Cardiac septum (tissue), 1 donor: ENCODE results near the gene MAS1. TPM values are rescaled to one million over a fixed set of nuclear protein-coding genes. Genes with fewer than 3 reads are reported as not detected.
"Not testable (repeated sequence)": the region's sequence is repeated elsewhere in the genome, so short reads cannot be mapped to it uniquely, and the experiment has no call there.

ENCODE experiments used
- DNase-seq: peaks from one replicate; pipeline ENCODE4 v3.0.0-alpha.2; 2020; ENCODE audit warnings: low spot score
- intact Hi-C: fragments of 100-400 bp; cut with DNase I; formaldehyde crosslinking; loops from one replicate; pipeline ENCODE4 v1.14.0; 2022
- long read RNA-seq: library from polyadenylated mRNA; unstranded; transcript quantifications from one replicate; pipeline ENCODE4 v2.0.0, GENCODE V29; 2021
- total RNA-seq: library from RNA; stranded (reverse); fragmentation: NEBNext Ultra II Directional; extraction: Animal tissue kit (Norgen Biotek cat#: 25700); gene quantifications from one replicate; pipeline ENCODE4 v1.2.1, GENCODE V29; 2021
- donor health status: DM: no; HTN: no; CAD: no.

The MAS1 gene
- total RNA-seq, result 0.03 TPM
- long read RNA-seq, result 0 reads

DNA sequence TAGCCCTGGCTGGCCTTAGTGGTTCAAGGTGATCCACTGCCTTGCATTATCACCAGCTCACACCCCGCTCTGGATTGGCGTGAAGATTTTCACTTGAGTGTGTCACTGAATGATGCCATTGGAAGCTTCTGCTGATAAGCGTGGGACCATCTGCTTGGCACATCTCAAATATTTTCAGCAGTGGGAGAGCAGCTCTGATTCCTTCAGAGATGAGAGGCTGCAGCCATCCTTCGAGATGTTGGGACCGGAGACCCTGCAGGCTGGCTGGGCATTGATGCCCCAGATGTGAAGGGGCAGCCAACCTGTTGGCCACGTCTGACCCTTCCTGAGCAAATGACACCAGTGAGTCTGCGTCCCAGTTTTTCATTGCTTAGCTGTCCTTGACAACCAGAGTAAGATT, at the start of gene MAS1:
MAS1 (plus strand) TSS at position 197 of the 400 bp plus-strand sequence. CDS start 15,968 bp downstream, outside the sequence.
- intact Hi-C loops, result no loop called here
- DNase-seq, result no peak

DNA sequence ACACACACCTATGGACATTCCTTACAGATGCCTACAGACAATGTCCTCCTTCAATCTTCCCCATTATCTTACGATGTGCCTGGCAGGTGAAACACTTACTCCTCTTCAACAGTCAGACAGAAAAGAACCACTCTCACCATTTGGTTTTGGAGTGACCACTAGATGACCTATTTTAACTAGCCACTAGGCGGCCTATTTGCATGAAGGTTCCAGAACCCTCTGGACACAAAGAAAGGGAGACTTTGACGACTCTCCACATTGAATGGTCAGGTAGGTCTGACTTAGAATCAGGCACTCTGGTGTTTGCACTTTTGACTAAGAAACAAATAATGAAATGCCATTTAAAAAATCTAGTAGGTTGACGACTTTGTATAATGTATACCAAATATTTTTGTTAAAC, 48.8 kb upstream of the MAS1 start:
- no peak for DNase-seq
- intact Hi-C loops, result no loop called here

DNA sequence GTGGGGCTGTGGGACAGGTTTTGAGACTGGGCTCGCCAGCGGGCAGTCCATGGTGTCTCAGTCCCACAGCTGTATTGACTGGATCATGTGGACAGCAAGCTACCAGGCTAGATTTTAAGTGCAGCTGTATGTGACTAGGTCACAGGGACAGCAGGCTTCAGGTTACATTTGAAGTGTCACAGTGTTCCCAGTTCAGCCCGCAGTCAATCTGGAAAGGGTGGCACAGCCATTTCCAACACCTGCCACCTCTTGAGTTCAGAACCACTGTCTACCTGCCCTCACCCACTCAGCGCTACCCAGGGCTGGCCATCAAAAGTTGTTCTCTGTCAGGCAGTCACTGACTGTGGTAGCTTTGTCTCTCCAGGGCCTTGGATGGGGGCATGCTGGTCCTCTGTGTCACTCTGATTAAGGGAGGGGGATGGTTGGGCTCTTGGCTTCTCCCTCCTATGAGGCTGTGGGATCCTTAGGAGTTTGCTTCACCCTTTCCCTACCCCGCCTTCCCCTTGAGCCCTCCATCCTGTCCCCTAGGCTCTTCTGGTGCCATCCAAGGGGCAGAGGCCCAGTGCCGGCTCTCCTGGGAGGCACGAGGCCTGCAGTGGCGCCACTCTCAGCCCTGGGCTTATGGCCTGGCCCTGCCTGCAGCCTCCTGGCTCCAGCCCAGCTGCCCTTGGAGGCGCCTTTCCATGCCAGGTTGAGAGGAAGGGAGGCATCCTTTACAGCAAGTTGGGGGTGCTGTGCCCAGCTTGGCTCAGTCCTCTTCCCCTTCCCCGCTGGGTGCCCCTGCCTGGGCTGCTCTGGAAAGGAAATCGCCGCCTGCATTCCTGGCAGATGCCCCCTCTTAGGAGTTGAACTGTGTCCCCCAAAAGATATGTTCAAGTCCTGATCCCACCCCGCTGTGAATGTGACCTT, 45.8 kb upstream of the MAS1 start:
- intact Hi-C loops, result no loop called here
- DNase-seq, result no peak

DNA sequence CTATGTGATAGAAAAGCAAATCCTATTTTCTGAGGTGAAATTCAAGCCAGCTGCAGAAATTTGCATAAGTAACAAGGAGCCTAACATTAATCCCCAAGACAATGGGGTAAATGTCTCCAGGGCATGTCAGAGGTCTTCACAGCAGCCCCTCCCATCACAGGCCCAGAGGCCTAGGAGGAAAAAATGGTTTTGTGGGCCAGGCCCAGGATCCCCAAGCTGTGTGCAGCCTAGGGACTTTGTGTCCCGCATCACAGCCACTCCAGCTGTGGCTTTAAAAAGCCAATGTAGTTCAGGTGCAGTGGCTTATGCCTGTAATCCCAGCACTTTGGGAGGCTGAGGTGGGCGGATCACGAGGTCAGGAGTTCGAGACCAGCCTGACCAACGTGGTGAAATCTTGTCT, 42.2 kb upstream of the MAS1 start:
- intact Hi-C loops, result not testable (repeated sequence)

DNA sequence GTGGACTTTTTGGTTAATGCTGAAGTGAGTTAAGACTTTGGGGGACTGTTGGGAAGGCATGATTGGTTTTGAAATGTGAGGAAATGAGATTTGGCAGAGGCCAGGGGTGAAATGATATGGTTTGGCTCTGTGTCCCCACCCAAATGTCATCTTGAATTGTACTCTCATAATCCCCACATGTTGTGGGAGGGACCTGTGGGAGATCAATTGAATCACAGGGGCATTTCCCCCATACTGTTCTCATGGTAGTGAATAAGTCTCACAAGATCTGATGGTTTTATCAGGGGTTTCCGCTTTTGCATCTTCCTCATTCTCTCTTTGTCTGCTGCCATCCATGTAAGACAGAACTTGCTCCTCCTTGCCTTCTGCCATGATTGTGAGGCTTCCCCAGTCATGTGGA, 40.9 kb upstream of the MAS1 start:
- intact Hi-C loops, DNase-seq: not testable (repeated sequence)

More for the DNA sequence above, 42.2 kb upstream of the MAS1 start:
- DNase-seq, result not testable (repeated sequence)

DNA sequence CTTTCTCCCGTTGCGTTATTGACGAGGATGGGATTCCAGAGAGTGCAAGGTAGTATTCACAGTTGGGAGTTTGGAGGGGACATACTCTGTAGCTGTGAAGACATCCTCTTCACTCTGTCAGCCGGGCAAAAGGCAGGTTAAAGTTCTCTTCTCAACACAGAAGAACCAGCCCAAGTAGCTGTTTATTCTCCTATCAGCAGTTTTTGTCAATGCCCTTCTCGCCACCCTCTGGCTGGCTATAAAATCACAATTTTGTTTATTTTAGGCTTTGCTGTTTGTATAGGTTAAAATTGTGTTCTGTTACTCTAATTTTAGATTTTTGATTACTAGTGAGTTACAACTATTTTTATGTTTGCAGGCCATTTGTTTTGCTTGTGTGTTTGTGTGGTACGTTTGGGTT, 37.9 kb upstream of the MAS1 start:
- intact Hi-C loops, result no loop called here
- DNase-seq, result no peak

DNA sequence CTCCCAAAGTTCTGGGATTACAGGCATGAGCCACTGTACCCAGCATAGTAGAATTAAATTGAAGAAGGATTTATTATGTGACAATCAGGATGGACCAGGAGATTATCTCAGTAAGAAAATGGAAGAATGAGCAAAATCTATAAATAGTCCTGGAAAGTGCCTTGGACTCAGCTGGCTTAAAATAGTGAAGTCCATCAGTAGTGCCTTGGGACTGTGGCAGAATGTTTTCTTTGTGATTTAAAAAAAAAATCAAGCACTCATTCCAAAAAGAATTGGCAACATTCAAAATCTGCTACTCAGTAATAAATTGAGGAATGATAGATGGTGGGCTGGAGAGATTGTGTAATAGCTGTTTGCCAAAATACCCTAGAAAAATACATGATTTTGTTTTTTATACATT, 37.0 kb upstream of the MAS1 start:
- intact Hi-C loops, result no loop called here
- DNase-seq, result no peak

DNA sequence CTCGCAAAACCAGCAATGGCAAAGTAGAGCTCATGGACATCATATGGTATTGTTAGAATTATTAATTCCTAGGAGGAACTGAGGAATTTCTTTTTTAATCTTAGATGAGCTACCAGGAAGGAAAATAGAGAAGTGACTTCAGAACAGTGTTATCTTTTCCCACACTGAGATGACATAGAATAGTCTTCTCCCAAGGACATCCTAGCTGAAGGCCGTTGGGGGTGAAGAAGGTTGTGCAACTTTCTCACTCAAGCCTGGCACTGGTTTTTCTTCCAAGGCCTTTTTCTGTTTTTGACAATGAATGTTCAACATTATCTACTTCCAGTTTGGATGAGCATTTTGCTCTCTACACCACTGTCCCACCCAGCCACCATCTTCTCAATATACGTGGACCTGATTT, 35.8 kb upstream of the MAS1 start:
- intact Hi-C loops, result no loop called here
- no peak for DNase-seq

DNA sequence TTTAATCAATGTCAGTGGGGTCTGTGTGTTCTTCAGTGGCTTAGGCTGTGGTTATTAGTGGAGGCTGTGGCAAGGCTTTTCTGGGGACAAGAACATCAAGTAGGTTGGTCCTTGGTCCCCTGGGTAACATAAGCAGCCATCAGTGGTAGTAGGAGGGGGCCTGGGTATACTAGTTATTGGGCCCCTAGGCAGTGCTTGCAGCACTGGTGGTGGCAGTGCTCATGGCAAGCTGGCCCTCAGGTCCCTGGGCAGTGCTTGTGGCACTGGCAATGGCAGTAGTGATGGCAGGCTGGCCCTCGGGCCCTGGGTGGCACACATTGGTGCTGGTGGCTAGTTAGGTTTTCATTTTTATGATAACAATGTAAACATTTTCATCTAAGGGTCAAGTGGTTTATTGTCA, 32.5 kb upstream of the MAS1 start:
- no peak for DNase-seq
- intact Hi-C loops, result no loop called here

DNA sequence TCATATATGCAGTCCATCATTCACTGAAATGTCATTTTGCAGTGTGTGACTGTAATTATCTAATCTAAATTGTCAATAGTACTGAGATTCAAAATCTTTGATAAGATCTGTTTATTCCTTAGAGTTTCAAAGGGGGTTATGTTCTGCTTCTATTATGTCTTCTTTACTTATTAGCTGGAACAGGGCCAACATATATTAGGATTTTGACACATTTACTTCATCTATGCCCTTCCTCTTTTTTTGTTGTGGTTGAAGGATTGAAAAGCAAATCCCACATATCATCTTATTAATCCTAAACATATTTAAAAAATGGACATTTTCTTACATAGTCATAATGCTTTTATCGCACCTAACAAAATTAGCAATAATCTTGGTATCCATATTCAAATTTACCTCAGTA, 30.3 kb upstream of the MAS1 start:
- no peak for DNase-seq
- intact Hi-C loops, result loop anchor here (5.0 to 10.0 kb wide), 4 partner anchors 182 to 674 kb away; no protein-coding TSS in a partner anchor

DNA sequence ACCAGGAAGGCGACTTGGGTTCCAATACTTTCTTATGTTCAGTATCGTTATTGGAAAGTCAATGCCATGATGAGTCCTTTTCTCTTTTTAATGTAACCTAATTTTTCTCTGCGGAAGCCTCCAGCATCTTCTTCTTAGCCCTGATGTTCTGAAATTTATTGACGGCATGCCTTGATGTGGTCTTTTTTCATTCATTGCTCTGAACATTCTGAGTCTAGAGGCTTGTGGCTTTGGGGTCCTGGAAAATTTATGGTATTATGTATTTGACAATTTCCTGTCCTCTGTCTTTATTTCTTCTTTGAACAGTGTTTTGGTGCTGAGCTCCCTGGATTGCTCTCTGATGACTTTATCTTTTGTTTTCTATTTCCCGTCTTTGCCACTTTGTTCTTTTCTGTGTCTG, 28.7 kb upstream of the MAS1 start:
- intact Hi-C loops, result loop anchor here (2.0 to 10.0 kb wide), 5 partner anchors 79 to 673 kb away; no protein-coding TSS in a partner anchor
- no peak for DNase-seq

DNA sequence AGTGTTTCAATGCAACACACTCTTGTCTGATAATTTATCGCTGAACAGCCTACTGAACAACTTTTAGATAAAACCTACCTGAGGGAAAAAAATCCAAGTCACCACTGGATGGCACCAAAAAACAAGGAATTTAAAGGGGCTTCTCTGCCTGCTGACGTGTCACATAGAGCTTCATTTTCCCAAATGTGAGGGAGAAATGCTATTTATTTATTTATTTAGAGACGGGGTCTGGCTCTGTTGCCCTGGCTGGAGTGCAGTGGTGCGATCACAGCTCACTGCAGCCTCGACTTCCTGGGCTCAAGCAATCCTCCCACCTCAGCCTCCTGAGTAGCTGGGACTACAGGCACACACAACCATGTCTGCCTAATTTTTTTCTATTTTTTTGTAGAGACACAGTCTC, 27.4 kb upstream of the MAS1 start:
- not testable (repeated sequence) for DNase-seq
- intact Hi-C loops, result loop anchor here (2.0 to 10.0 kb wide), 5 partner anchors 77 to 671 kb away; no protein-coding TSS in a partner anchor

DNA sequence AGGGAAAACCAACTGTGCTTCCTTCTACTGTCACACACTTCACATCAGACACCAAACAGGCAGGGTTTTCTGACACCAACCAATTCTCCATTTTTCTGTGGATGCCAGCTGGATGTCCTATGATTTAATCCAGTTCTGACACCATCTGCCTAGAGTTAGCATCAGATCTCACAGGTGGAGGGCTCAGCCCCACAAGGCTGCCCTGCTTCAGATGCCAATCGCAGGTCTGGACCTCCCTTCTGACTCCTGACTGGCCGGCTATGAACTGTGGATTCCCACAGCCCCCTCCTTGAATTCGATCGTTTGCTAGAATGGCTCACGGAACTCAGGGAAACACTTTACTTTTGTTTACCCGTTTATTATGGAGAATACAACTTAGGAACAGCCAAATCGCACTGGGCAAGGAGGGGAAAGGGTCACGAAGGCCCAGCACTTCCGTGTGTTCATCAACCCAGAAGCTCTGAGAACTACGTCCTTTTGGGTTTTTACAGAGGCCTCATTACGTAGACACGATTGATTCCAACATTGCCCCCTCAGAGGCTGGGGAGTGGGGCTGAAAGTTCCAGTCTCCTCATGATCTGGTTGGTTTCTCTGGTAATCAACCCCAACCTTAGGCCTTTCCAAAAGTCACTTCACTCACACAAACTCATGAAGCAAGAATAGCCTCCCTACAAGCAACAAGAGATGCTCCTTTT, 25.4 kb upstream of the MAS1 start:
- no peak for DNase-seq
- intact Hi-C loops, result loop anchor here (10.0 kb wide), 1 partner anchor 669 kb away; no protein-coding TSS in a partner anchor

DNA sequence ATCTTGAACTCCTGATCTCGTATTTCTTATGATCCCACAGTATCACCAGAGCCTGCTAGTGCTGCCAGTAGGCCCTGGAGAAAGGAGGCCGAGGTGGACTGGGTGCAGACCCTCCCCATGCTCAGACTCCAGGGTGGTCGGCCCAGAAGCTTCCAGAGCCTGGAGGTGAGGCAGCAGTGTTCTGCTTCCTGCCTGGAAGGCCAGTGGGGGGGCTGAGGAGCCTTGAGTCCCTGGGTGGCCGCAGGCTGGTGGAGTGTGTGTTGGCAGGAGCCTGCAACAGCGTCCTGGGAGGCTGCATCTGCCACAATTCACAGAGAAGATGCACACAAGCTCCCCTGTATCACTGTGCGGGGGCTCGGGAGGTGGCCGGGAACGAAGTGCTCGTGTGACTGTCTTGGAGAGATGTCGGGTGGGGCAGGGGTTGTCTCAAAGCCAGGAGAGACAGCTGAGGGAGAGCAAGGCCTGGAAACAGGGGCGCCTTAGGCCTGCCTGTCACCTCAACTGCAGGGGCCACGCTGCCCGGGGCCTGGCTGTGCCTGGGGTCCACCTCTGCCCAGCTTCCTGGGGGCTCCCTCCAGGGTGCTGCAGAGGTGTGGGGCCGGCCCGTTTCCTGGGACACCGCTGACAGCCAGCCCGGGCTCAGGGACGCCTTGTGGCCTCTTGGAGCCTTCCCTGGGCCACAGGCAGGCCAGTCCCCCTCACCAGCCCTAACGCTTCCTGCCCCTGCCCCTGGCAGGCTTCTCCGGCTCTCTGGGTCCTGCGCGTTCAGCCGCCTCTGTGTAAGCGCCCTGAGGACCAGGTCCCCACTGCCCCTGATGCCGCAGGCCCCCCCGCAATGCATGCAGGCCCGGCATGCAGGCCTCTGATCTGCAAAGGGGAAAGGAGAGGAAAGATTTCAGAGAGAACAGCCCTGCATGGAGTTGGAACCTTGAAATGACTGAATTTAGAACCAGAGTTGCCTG, 24.2 kb upstream of the MAS1 start:
- no peak for DNase-seq
- intact Hi-C loops, result loop anchor here (10.0 kb wide), 1 partner anchor 668 kb away; no protein-coding TSS in a partner anchor

DNA sequence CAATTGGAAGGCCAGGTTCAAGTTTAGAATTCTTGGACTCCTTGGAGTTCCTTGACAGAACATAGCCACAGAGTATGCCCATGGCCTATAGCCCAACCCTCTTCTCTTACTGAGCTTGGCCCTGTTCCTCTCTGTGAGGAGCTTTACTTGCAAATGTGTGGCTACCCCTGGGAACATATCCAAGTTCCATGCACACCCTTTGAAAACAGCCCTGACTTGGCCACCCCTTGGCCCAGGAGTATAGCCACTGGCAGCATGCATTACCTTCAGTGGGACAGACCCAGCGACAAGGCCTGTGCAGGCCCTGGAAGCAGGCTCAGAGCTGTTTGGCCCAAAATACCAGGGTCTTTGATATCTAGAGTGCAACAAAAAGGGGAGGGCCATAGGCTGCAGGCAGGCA, 19.5 kb upstream of the MAS1 start:
- intact Hi-C loops, result no loop called here
- no peak for DNase-seq

DNA sequence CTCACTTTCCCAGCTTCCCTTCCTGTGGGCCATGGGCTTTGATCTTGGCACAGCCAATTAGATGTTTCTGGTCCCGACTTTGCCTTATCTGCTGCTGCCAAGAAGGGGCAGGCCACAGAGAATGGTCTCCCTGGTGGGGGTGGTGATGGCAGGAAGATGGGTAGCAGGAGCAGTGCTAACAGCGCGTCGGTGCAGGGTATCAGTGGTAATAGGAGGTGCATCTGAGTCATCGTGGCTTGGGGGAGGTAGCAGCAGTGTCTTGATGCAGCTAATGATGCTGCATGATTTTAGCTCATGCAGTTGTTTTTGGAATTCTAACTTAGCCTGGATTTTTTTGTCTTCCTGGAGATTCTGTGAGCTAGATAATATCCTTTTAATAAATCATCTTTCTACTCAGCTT, 18.9 kb upstream of the MAS1 start:
- intact Hi-C loops, result no loop called here
- no peak for DNase-seq

DNA sequence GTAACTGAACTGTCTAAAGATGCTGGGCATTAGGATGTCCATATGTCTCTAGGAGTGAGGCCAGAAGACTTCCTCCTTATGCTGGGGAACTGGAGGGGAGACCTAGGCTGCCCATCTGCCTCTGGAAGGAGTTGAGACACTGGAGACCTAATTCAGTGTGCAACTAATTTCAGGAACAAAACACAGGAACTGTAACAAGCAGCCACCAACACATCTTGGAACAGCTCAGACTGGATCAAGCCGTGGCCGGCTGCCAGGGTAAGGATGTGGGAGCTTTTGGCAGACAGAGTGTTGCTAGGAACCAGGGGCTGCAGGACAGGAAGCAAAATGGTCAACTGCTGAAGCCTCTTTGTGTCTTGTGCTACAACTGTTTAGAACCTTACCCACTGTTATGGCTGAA, 16.4 kb upstream of the MAS1 start:
- DNase-seq, result no peak
- intact Hi-C loops, result no loop called here

DNA sequence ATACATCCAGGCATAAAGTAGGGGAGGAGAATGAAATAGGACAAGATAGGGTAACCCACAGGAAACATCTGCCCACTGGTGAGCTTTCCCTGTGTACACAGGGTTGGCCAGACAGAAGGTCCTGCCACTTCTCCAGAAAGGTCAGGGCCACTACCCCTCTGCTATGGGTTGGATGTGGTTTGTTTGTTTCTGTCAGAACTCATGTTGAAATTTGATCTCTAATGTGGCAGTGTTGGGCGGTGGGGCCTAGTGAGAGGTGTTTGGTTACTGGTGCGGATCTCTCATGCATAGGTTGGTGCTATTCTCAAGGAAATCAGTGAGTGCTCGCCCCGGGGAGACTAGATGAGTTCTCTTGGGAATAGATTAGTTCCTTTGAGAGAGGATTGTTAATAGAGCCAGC, 15.6 kb upstream of the MAS1 start:
- no peak for DNase-seq
- intact Hi-C loops, result no loop called here

DNA sequence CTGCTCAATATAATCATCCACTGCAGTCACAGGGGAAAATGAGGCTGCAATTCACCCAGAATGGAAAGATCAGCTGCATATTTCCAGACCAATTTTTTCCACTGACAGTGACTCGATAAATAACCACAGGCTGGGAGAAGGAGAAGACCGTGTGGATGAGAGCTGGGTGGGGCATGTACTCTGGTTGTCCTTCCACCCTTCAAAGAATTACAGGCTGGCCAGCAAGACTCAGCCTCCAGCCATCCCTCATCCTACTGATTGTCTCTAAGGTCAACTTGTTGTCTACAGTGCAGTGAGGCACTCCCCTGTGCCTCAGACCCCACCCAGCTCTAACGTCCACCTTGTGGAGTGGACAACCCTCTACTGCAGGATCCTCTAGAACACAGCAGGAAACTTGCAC, 14.5 kb upstream of the MAS1 start:
- intact Hi-C loops, result no loop called here
- no peak for DNase-seq
